K562 (cell line): Measurements from ENCODE around the gene KRTAP3-2. TPM values are rescaled to one million over a fixed set of nuclear protein-coding genes. Genes with fewer than 3 reads are reported as not detected.
"Not testable (repeated sequence)": the region's sequence is repeated elsewhere in the genome, so short reads cannot be mapped to it uniquely, and the experiment has no call there.

Experiments used
- ATAC-seq: fragments of 200-7000 bp; cut with Tn5 transposase; 3 replicates; pipeline ENCODE4 v1.9.1; 2020; ENCODE audit warnings: moderate library complexity
- Bru-seq: library from RNA; stranded (reverse); fragments of 400-500 nt; gene quantifications from one replicate; lab custom pipeline; 2021; lab: Mats Ljungman, UMichigan
- BruChase-seq, 2 experiments: library from RNA; stranded (reverse); fragments of 400-500 nt; gene quantifications; one replicate each; lab custom pipeline; 2021; lab: Mats Ljungman, UMichigan
- BruUV-seq: library from RNA; stranded (reverse); fragments of 400-500 nt; replicated peaks from 2 replicates; lab custom pipeline; 2021; lab: Mats Ljungman, UMichigan
- CTCF ChIA-PET: fragments of 300-600 bp; formaldehyde crosslinking; extraction: SDS; loops from one replicate; lab custom pipeline; 2021; ENCODE audit warnings: low intra/inter-chr PET ratio; lab: Yijun Ruan, JAX
- POLR2A ChIA-PET: fragments of 300-600, 350-650 bp; sonication (Branson Sonifier 250); formaldehyde crosslinking; extraction: SDS; loops from one replicate; lab custom pipeline; 2021; ENCODE audit warnings: antibody characterized with exemption, inconsistent platforms; lab: Yijun Ruan, JAX
- DNase-seq, 4 experiments: peaks; one replicate each; pipeline versions ENCODE4 v3.0.0 to v3.0.0-alpha.2; 2011 to 2018; ENCODE audit warnings: low spot score in 3 of 4, mixed read lengths in 3 of 4; ENCODE audit errors: extremely low read depth in 1 of 4
- FAIRE-seq: peaks from 2 replicates; lab custom pipeline; 2011; peaks lifted over from hg19 to GRCh38; lab: Jason Lieb, UNC
- H2AFZ ChIP-seq: 2 replicates; pipeline ENCODE4 v1.6.0; 2011; ENCODE audit warnings: low read depth, low read length, control low read depth, inconsistent platforms
- H3K27ac ChIP-seq: fragments of 200-600 bp; 3 replicates; pipeline ENCODE4 v1.8.0; 2011; ENCODE audit warnings: low read depth, mild to moderate bottlenecking, control low read depth, inconsistent platforms, low read length, moderate library complexity, mixed read lengths; ENCODE audit errors: extremely low read depth
- H3K27me3 ChIP-seq, 2 experiments: fragments of 300-600 bp in 1 of 2; 2 replicates in 1 of 2; 3 replicates in 1 of 2; pipeline versions ENCODE4 v1.6.0 to v1.8.0; 2011; ENCODE audit warnings: inconsistent platforms in 2 of 2, low read length in 2 of 2, mild to moderate bottlenecking in 1 of 2, mixed read lengths in 1 of 2, moderate library complexity in 1 of 2; ENCODE audit not compliant: control insufficient read depth in 2 of 2, insufficient read depth in 2 of 2
- H3K36me3 ChIP-seq: fragments of 300-600 bp; 3 replicates; pipeline ENCODE4 v1.8.0; 2011; ENCODE audit warnings: mild to moderate bottlenecking, low read length, inconsistent platforms; ENCODE audit not compliant: control insufficient read depth, insufficient read depth
- H3K4me1 ChIP-seq, 2 experiments: fragments of 200-600 bp in 1 of 2; replicated peaks in 1 of 2; 2 replicates in 1 of 2; 3 replicates in 1 of 2; pipeline versions ENCODE4 v1.5.1 to v1.8.0; 2011; ENCODE audit warnings: inconsistent platforms in 2 of 2, low read length in 2 of 2, mild to moderate bottlenecking in 1 of 2, mixed read lengths in 1 of 2, moderate library complexity in 1 of 2; ENCODE audit not compliant: control insufficient read depth in 2 of 2, insufficient read depth in 2 of 2
- H3K4me2 ChIP-seq: 2 replicates; pipeline ENCODE4 v1.6.1; 2011; ENCODE audit warnings: low read length, control low read depth, inconsistent platforms, mixed read lengths; ENCODE audit not compliant: insufficient read depth
- H3K4me3 ChIP-seq: fragments of 200-600 bp; sonication (generic), shearing (Covaris generic); 2 replicates; pipeline ENCODE4 v1.5.1; 2016; ENCODE audit warnings: control low read depth, inconsistent platforms
- H3K79me2 ChIP-seq: fragments of 200-600 bp; 3 replicates; pipeline ENCODE4 v1.8.0; 2011; ENCODE audit warnings: low read length, inconsistent platforms; ENCODE audit not compliant: control insufficient read depth, insufficient read depth
- H3K9ac ChIP-seq, 2 experiments: 2 replicates each; pipeline versions ENCODE4 v1.6.0 to v1.6.1; 2011; ENCODE audit warnings: low read depth in 2 of 2, low read length in 2 of 2, control low read depth in 1 of 2, inconsistent platforms in 1 of 2, mild to moderate bottlenecking in 1 of 2, mixed read lengths in 1 of 2; ENCODE audit not compliant: insufficient read depth in 1 of 2
- H3K9me1 ChIP-seq: one replicate; pipeline ENCODE4 v1.6.0; 2011; ENCODE audit warnings: inconsistent platforms, mild to moderate bottlenecking, low read length, moderate library complexity; ENCODE audit not compliant: control insufficient read depth, insufficient read depth
- H3K9me3 ChIP-seq: replicated peaks from 2 replicates; pipeline ENCODE4 v1.5.1; 2011; ENCODE audit warnings: low read depth, low read length, inconsistent platforms; ENCODE audit not compliant: control insufficient read depth, insufficient read depth
- H4K20me1 ChIP-seq: replicated peaks from 2 replicates; pipeline ENCODE4 v1.6.1; 2011; ENCODE audit warnings: low read length, inconsistent platforms, mixed read lengths; ENCODE audit not compliant: control insufficient read depth, insufficient read depth
- EHMT2 ChIP-seq: fragments of 450-650 bp; IDR thresholded peaks from 2 replicates; pipeline ENCODE4 v1.6.1; 2018; ENCODE audit warnings: antibody characterized with exemption
- SOX6 ChIP-seq: fragments of 450-650 bp; IDR thresholded peaks from 2 replicates; pipeline ENCODE4 v1.6.1; 2014; ENCODE audit warnings: mild to moderate bottlenecking
- ZBTB12 ChIP-seq: fragments of 250-450 bp; sonication (Bioruptor Pico); IDR thresholded peaks from 2 replicates; pipeline ENCODE4 v1.4.0; 2020
- ZNF217 ChIP-seq: sonication (generic); formaldehyde crosslinking; IDR thresholded peaks from 2 replicates; pipeline ENCODE4 v1.8.0; 2022; ENCODE audit warnings: mild to moderate bottlenecking, missing genetic modification reagents
- WGBS: fragments of 100-300 bp; shearing (Covaris generic); methylation state at CpG from one replicate; pipeline ENCODE4 v1.1.6; 2016; ENCODE audit warnings: low coverage, mixed read lengths; ENCODE audit not compliant: insufficient coverage; ENCODE audit errors: missing lambda C conversion rate; 5-methylcytosine and 5-hydroxymethylcytosine counted together
- in situ Hi-C: fragments of 300-500 bp; cut with MboI; formaldehyde crosslinking; loops from 4 replicates; pipeline ENCODE4 v1.15.0; 2018; ENCODE audit warnings: inconsistent platforms, mixed read lengths
- intact Hi-C: fragments of 100-400 bp; cut with micrococcal nuclease; formaldehyde crosslinking; loops from 2 replicates; pipeline ENCODE4 v1.14.2; 2022
- long read RNA-seq, 3 experiments: library from polyadenylated mRNA in 2 of 3; library from RNA in 1 of 3; unstranded in 2 of 3; stranded (forward) in 1 of 3; transcript quantifications; one replicate each; pipeline ENCODE4 v2.0.0, GENCODE V29; 2019 to 2022
- polyA minus RNA-seq, 3 experiments: library from RNA; depleted of rRNA, polyadenylated mRNA; stranded (reverse); fragments of >200 nt; gene quantifications; 2 replicates each; pipeline ENCODE4 v1.2.3, GENCODE V29; 2011
- polyA plus RNA-seq, 8 experiments: library from polyadenylated mRNA; depleted of rRNA in 4 of 8; stranded (reverse) in 5 of 8; unstranded in 3 of 8; fragments of >200 nt; fragmentation: Nextera tagmentation in 2 of 8; fragmentation: Illumina TruSeq in 1 of 8; extraction: Ambion mirVana in 2 of 8; extraction: Trizol in 1 of 8; gene quantifications; 2 replicates each; pipeline versions ENCODE4 v1.2.1 to v1.2.3, GENCODE V29; 2011 to 2014; ENCODE audit warnings: inconsistent platforms in 1 of 8, missing spikeins in 1 of 8
- total RNA-seq, 7 experiments: library from RNA; depleted of rRNA in 6 of 7; stranded (reverse); fragments of >200 nt in 6 of 7; fragmentation: Illumina TruSeq in 2 of 7; extraction: Trizol in 2 of 7; gene quantifications; 2 replicates each; pipeline versions ENCODE4 v1.2.1 to v1.2.3, GENCODE V29; 2011 to 2021; ENCODE audit warnings: low replicate concordance in 1 of 7

KRTAP3-2 gene
- total RNA-seq (2011; cell fraction: chromatin; rRNA removed; ENCODE audit: low replicate concordance) = not detected in 2 replicates
- total RNA-seq (2011; cell fraction: nucleolus; rRNA removed) = not detected in 2 replicates
- total RNA-seq (2011; cell fraction: nucleoplasm; rRNA removed) = not detected in 2 replicates
- total RNA-seq (2014; rRNA removed) = not detected in 2 replicates
- total RNA-seq (2014; rRNA removed; fragmentation: Illumina TruSeq; extraction: Trizol) = not detected in 2 replicates
- total RNA-seq (2015; rRNA removed; fragmentation: Illumina TruSeq; extraction: Trizol) = not detected in 2 replicates
- not detected in 2 replicates for total RNA-seq (2021)
- not detected in 2 replicates for polyA plus RNA-seq (2011; rRNA removed)
- not detected in 2 replicates for polyA plus RNA-seq (2011; cell fraction: cytosol; rRNA removed)
- polyA plus RNA-seq (2011; cell fraction: nucleus; rRNA removed) = not detected in 2 replicates
- not detected in 2 replicates for polyA plus RNA-seq (2012)
- polyA plus RNA-seq (2014; fragmentation: Illumina TruSeq; extraction: Trizol) = not detected in 2 replicates
- polyA plus RNA-seq (2014; fragmentation: Nextera tagmentation; extraction: Ambion mirVana) = not detected
- not detected in 2 replicates for polyA plus RNA-seq (2014; rRNA removed)
- polyA minus RNA-seq (2011; rRNA and poly(A)+ RNA removed) = not detected in 2 replicates
- polyA minus RNA-seq (2011; cell fraction: cytosol; rRNA and poly(A)+ RNA removed) = not detected in 2 replicates
- not detected in 2 replicates for polyA minus RNA-seq (2011; cell fraction: nucleus; rRNA and poly(A)+ RNA removed)
- not detected for Bru-seq, nascent RNA
- not detected for BruChase-seq, experiment 1, labeled RNA remaining after a 2-hour chase
- BruChase-seq, experiment 2, labeled RNA remaining after a 6-hour chase = not detected
- long read RNA-seq, experiment 1 = 0 reads
- long read RNA-seq, experiment 2 = 0 reads
- long read RNA-seq, experiment 3 = 0 reads

GRCh38 chr17:40999563-40999962, at the start of gene KRTAP3-2:
Gene KRTAP3-2, minus strand, starts transcription at chr17:40999906. Its CDS starts 53 bp downstream, at chr17:40999853.
- in situ Hi-C loops, H4K20me1 ChIP-seq, H3K4me3 ChIP-seq, H2AFZ ChIP-seq, intact Hi-C loops, H3K4me2 ChIP-seq, H3K79me2 ChIP-seq, FAIRE-seq, H3K36me3 ChIP-seq, H3K27me3 ChIP-seq, CTCF ChIA-PET, BruUV-seq, POLR2A ChIA-PET, H3K9me1 ChIP-seq, H3K9ac ChIP-seq, H3K9me3 ChIP-seq, H3K27ac ChIP-seq, ATAC-seq, DNase-seq, H3K4me1 ChIP-seq: not testable (repeated sequence)
- 2% methylated on average over 5 of the region's 6 CpGs for whole genome bisulfite sequencing

GRCh38 chr17:41049110-41049509, 49.4 kb upstream of the KRTAP3-2 start:
- POLR2A ChIA-PET = interaction anchor here (1.0 kb wide), 1 partner anchor 10 kb away, joined by 3 read pairs; no protein-coding TSS in a partner anchor
- TF ChIP-seq SOX6 (no peak), EHMT2 (no peak), ZBTB12 (CRISPR knock-in tag) (no peak), ZNF217 (CRISPR knock-in tag) (no peak)

More at GRCh38 chr17:41049110-41049509, 49.4 kb upstream of the KRTAP3-2 start:
- Histone ChIP-seq H3K79me2 (no peaks in the 10 kb centered on the region), H3K27me3 (peaks cover 2 to 7% of the 10 kb centered on the region in 2 experiments; a peak in 3 of 5 replicates), H3K4me1 (no peaks in the 10 kb centered on the region), H3K27ac (no peak overlapping the region), H3K9me3 (no peaks in the 10 kb centered on the region), H3K4me3 (no peak overlapping the region), H3K9me1 (no peaks in the 10 kb centered on the region), H2AFZ (no peak overlapping the region), H3K36me3 (no peaks in the 10 kb centered on the region), H3K9ac (no peak overlapping the region), H3K4me2 (no peak overlapping the region), H4K20me1 (no peaks in the 10 kb centered on the region)
- FAIRE-seq = no peak
- in situ Hi-C loops = no loop called here
- intact Hi-C loops = no loop called here
- CTCF ChIA-PET = no interaction called here
- no peak for DNase-seq
- WGBS = 2% methylated on average over 2 of the region's 2 CpGs
- BruUV-seq = no TSS peak
- ATAC-seq = no peak
